Measurements from ENCODE around the gene SUPT3H. TPM values are rescaled to one million over a fixed set of nuclear protein-coding genes. Genes with fewer than 3 reads are reported as not detected.

SUPT3H gene
- total and polyA plus RNA-seq, 2 of the 13 experiments (the other 11 are each of a cell fraction or from before 2014, with no cell fraction given) = 11.9 to 36.1 TPM

DNA sequence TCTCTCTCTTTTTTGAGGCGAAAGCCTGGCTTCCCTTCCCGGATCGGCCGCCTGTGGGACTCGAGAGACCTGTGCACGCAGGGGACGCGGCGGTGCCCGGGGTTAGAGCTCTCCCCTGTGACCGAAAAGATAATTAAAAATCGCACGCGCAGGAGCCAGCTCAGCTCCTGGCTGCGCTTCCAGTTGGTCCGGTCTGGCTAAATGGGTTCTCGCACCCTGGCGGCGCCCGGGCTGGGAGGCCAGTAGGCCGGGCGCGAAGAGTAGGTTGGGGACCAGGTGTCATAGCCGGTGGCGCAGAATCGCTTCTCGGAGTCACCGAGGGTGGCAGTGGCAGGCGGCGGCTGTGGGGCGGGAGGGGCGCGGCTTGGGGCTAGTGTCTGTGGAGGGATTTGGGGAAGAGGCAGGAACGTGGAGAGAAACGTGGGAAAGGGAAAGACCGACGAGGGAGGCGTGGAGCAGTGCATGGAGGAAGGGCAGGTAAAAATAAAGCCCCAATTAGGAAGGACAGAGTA is 41.9 kb upstream of the SUPT3H start (continued):
- TF ChIP-seq ZNF33B (CRISPR knock-in tag; IDR thresholded peaks at IDR 0.05) (no peak), ZNF839 (CRISPR knock-in tag; IDR thresholded peaks at IDR 0.05; ENCODE audit: borderline replicate concordance) (no peak), MZF1 (CRISPR knock-in tag; IDR thresholded peaks at IDR 0.05; ENCODE audit: borderline replicate concordance) (no peak), ZNF563 (CRISPR knock-in tag; IDR thresholded peaks at IDR 0.05) (no peak), CBX2 (IDR thresholded peaks at IDR 0.05; ENCODE audit: low read depth, low read length) (no peak), CBX2 (CRISPR knock-in tag; IDR thresholded peaks at IDR 0.05; ENCODE audit: low read depth) (peak; percentile 8; the same call in 1 of the 2 replicates), TRAFD1 (CRISPR knock-in tag; IDR thresholded peaks at IDR 0.05; ENCODE audit: borderline replicate concordance) (no peak), ISL2 (CRISPR knock-in tag; IDR thresholded peaks at IDR 0.05) (no peak), ZNF768 (CRISPR knock-in tag; IDR thresholded peaks at IDR 0.05) (peak; percentile 18; the same call in 1 of the 2 replicates), BRD4 (CRISPR knock-in tag; IDR thresholded peaks at IDR 0.05) (no peak), ZNF616 (CRISPR knock-in tag; IDR thresholded peaks at IDR 0.05; ENCODE audit: low read depth) (no peak), NAIF1 (CRISPR knock-in tag; IDR thresholded peaks at IDR 0.05; ENCODE audit: borderline replicate concordance) (no peak), HMG20B (CRISPR knock-in tag; conservative IDR thresholded peaks at IDR 0.05) (no peak), RORA (CRISPR knock-in tag; IDR thresholded peaks at IDR 0.05) (no peak), ZNF800 (CRISPR knock-in tag; IDR thresholded peaks at IDR 0.05) (0 out of 2 replicates have a peak, but pooled peaks have one; percentile 33), ZNF891 (CRISPR knock-in tag; IDR thresholded peaks at IDR 0.05) (peak; percentile 63; the same call in 1 of the 2 replicates), TCF12 (IDR thresholded peaks at IDR 0.05) (no peak), TCF12 (CRISPR knock-in tag; IDR thresholded peaks at IDR 0.05) (no peak), YEATS4 (CRISPR knock-in tag; IDR thresholded peaks at IDR 0.05; ENCODE audit: borderline replicate concordance) (0 out of 2 replicates have a peak, but pooled peaks have one; percentile 19), NRL (CRISPR knock-in tag; IDR thresholded peaks at IDR 0.05; ENCODE audit: borderline replicate concordance) (peak; percentile 83; the same call in 1 of the 2 replicates)
- TF ChIP-seq, protein P1, sequence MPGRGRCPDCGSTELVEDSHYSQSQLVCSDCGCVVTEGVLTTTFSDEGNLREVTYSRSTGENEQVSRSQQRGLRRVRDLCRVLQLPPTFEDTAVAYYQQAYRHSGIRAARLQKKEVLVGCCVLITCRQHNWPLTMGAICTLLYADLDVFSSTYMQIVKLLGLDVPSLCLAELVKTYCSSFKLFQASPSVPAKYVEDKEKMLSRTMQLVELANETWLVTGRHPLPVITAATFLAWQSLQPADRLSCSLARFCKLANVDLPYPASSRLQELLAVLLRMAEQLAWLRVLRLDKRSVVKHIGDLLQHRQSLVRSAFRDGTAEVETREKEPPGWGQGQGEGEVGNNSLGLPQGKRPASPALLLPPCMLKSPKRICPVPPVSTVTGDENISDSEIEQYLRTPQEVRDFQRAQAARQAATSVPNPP (CRISPR knock-in tag; IDR thresholded peaks at IDR 0.05) = no peak
- TF ChIP-seq, protein P2, sequence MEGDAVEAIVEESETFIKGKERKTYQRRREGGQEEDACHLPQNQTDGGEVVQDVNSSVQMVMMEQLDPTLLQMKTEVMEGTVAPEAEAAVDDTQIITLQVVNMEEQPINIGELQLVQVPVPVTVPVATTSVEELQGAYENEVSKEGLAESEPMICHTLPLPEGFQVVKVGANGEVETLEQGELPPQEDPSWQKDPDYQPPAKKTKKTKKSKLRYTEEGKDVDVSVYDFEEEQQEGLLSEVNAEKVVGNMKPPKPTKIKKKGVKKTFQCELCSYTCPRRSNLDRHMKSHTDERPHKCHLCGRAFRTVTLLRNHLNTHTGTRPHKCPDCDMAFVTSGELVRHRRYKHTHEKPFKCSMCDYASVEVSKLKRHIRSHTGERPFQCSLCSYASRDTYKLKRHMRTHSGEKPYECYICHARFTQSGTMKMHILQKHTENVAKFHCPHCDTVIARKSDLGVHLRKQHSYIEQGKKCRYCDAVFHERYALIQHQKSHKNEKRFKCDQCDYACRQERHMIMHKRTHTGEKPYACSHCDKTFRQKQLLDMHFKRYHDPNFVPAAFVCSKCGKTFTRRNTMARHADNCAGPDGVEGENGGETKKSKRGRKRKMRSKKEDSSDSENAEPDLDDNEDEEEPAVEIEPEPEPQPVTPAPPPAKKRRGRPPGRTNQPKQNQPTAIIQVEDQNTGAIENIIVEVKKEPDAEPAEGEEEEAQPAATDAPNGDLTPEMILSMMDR (CRISPR knock-in tag; IDR thresholded peaks at IDR 0.05) = peak; percentile 75
- TF ChIP-seq, protein P3, sequence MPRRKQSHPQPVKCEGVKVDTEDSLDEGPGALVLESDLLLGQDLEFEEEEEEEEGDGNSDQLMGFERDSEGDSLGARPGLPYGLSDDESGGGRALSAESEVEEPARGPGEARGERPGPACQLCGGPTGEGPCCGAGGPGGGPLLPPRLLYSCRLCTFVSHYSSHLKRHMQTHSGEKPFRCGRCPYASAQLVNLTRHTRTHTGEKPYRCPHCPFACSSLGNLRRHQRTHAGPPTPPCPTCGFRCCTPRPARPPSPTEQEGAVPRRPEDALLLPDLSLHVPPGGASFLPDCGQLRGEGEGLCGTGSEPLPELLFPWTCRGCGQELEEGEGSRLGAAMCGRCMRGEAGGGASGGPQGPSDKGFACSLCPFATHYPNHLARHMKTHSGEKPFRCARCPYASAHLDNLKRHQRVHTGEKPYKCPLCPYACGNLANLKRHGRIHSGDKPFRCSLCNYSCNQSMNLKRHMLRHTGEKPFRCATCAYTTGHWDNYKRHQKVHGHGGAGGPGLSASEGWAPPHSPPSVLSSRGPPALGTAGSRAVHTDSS (CRISPR knock-in tag; conservative IDR thresholded peaks at IDR 0.05) = no peak

Measured in HepG2 (cell line).